Thoracic aorta (tissue), 2 donors: ENCODE data around the gene CFAP46. TPM values are rescaled to one million over a fixed set of nuclear protein-coding genes. Genes with fewer than 3 reads are reported as not detected.

ENCODE experiments used
- ATAC-seq: fragments of 150-250 bp; one replicate; pipeline ENCODE4 v1.8.0; 2017; ENCODE audit warnings: low read depth; ENCODE audit not compliant: insufficient number of reproducible peaks, low FRiP score
- DNase-seq: peaks from one replicate; pipeline ENCODE4 v3.0.0-alpha.2; 2020; ENCODE audit warnings: low spot score
- H3K27ac ChIP-seq, 2 donors: fragments of 200-600 bp; sonication (generic); 1 replicate in 1 of 2; 2 replicates in 1 of 2; pipeline ENCODE4 v1.5.1; 2016; ENCODE audit warnings: mild to moderate bottlenecking in 2 of 2, moderate library complexity in 2 of 2
- H3K27me3 ChIP-seq: fragments of 200-600 bp; sonication (generic); replicated peaks from 2 replicates; pipeline ENCODE4 v1.6.0; 2016; ENCODE audit warnings: mild to moderate bottlenecking; ENCODE audit not compliant: insufficient read depth
- H3K36me3 ChIP-seq: fragments of 200-600 bp; sonication (generic); one replicate; pipeline ENCODE4 v1.5.1; 2016
- H3K4me1 ChIP-seq, 2 donors: fragments of 200-600 bp; sonication (generic); 1 replicate in 1 of 2; 2 replicates in 1 of 2; pipeline versions ENCODE4 v1.5.1 to v1.6.0; 2016; ENCODE audit warnings: low read depth in 2 of 2, mild to moderate bottlenecking in 1 of 2; ENCODE audit not compliant: control insufficient read depth in 1 of 2
- H3K4me3 ChIP-seq: fragments of 200-600 bp; sonication (generic); 2 replicates; pipeline ENCODE4 v1.5.1; 2016; ENCODE audit warnings: mild to moderate bottlenecking
- H3K9me3 ChIP-seq: fragments of 200-600 bp; sonication (generic); 2 replicates; pipeline ENCODE4 v1.5.1; 2016
- total RNA-seq, 2 donors: library from RNA; depleted of rRNA; stranded (reverse); fragments of >200 nt; gene quantifications; one replicate each; pipeline versions ENCODE4 v1.1.0 to v1.2.3, GENCODE V29; 2016
- TF ChIP-seq, protein P1 (sequence below): fragments of 200-600 bp; sonication (generic); IDR thresholded peaks from one replicate; pipeline ENCODE4 v1.5.1; 2019; ENCODE audit warnings: antibody characterized with exemption

Gene CFAP46
- total RNA-seq, 2 donors from 2014 or later: not detected

DNA sequence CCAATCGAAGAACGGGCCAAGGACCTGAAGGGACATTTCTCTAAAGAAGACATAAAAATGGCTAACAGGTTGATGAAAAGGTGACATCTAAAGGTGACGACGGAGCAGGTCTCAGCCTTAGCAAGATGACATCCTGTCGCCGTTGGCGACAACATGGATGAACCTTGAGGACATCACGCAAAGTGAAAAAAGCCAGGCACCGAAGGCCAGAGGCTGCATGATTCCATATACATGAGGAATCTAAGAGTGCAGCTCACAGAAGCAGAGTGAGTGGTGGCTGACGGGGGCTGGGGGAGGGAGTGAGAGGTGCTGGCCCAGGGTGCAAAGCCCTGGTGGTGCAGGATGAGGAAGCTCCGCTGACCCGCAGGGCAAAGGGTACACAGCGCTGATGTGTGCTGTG, 122.3 kb downstream of the CFAP46 start:
- DNase-seq (no peak), ATAC-seq (no peak)
- no peak overlapping the region for H3K27ac ChIP-seq
- TF ChIP-seq, protein P1, sequence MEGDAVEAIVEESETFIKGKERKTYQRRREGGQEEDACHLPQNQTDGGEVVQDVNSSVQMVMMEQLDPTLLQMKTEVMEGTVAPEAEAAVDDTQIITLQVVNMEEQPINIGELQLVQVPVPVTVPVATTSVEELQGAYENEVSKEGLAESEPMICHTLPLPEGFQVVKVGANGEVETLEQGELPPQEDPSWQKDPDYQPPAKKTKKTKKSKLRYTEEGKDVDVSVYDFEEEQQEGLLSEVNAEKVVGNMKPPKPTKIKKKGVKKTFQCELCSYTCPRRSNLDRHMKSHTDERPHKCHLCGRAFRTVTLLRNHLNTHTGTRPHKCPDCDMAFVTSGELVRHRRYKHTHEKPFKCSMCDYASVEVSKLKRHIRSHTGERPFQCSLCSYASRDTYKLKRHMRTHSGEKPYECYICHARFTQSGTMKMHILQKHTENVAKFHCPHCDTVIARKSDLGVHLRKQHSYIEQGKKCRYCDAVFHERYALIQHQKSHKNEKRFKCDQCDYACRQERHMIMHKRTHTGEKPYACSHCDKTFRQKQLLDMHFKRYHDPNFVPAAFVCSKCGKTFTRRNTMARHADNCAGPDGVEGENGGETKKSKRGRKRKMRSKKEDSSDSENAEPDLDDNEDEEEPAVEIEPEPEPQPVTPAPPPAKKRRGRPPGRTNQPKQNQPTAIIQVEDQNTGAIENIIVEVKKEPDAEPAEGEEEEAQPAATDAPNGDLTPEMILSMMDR: no peak
- no peaks in the 10 kb centered on the region for H3K27me3 ChIP-seq
- no peaks in the 10 kb centered on the region for H3K4me1 ChIP-seq
- H3K4me3 ChIP-seq: no peak overlapping the region
- no peaks in the 10 kb centered on the region for H3K9me3 ChIP-seq
- H3K36me3 ChIP-seq: no peaks in the 10 kb centered on the region

DNA sequence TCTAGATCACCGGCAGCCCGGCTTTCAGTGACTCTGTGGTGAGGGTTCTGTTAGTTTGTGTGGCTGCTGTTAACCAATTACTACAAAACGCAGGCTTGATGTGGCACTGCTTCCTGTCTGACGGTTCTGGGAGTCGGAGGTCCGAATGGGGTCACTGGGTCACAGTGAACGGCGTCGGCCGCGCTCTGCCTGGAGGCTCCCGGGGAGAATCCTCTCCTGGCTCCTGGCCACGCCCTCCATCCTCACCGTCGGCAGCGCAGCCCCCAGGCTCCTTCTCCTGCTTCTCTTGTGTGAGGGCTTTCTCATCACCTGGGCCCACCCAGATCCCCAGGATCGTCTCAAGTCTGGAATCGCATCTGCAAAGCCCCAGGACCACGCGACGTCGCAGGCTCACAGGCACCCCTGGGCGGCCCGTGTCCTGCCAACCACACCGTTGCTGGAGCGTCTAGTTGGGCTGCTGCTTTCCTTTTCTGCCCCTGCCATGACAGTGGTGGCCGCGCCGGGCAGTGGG, 124.6 kb downstream of the CFAP46 start:
- no peak for DNase-seq
- Histone ChIP-seq H3K4me3 (no peak overlapping the region), H3K9me3 (no peaks in the 10 kb centered on the region), H3K4me1 (no peaks in the 10 kb centered on the region), H3K36me3 (no peaks in the 10 kb centered on the region), H3K27me3 (no peaks in the 10 kb centered on the region), H3K27ac (no peak overlapping the region)
- ATAC-seq: no peak
- TF ChIP-seq, protein P1: no peak

DNA sequence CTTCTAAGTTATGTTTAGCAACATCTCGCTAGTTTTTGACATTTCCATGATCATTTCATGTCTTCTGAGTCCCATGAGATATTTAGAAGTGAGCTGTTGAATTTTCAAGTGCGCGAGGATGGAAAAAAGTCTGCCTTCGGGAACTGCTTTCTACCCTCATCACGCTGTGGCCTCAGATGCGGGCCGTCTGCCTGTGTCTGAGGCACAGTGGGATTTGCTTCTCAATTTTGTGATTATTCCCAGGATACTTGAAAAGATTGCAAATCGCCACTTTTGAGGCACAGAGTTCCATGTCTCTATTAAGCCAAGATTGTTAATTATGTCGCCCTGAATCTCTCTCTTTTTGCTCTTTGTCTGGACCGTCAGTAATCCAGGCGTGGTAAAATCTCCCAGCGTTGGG, 125.7 kb downstream of the CFAP46 start:
- TF ChIP-seq, protein P1: no peak
- H3K27me3 ChIP-seq: no peaks in the 10 kb centered on the region

DNA sequence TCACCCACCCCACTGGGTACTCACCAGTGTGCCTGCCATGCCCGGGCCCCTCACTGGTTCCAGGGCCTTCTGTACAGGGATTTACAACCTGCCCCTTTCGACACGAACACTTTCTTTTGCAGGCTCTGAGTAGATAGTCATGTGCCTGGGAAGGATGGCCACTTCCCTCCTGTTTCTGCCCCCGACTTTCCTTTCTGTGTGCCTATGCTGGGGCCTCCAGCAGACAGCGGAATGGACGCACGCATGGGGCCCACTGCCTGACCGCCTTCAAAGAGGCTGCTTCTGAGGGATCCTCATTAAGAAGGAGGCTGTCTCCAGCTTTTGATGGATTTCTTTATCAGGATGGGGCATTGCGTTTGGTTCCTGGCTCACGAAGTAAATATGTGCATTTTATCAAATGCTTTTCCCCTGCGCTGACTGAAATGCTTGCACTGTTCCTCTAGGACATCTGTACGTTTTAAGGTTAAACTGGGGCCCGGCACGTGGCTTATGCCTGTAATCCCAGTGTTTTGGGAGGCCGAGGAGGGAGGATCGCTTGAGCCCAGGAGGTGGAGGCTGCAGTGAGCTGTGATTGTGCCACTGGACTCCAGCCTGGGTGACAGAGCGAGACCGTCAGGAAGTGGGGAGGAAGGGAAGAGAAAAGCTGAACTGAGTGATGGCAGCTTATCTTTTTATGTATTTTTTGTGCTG, 127.1 kb downstream of the CFAP46 start:
- Histone ChIP-seq H3K4me1 (no peaks in the 10 kb centered on the region), H3K27ac (no peak overlapping the region), H3K36me3 (no peaks in the 10 kb centered on the region), H3K4me3 (no peak overlapping the region), H3K9me3 (no peaks in the 10 kb centered on the region), H3K27me3 (no peaks in the 10 kb centered on the region)
- ATAC-seq: no peak
- TF ChIP-seq, protein P1: no peak
- DNase-seq: no peak

More for the DNA sequence above, 125.7 kb downstream of the CFAP46 start:
- ATAC-seq (no peak), DNase-seq (no peak)
- no peaks in the 10 kb centered on the region for H3K36me3 ChIP-seq
- H3K9me3 ChIP-seq: no peaks in the 10 kb centered on the region
- no peaks in the 10 kb centered on the region for H3K4me1 ChIP-seq
- no peak overlapping the region for H3K27ac ChIP-seq
- no peak overlapping the region for H3K4me3 ChIP-seq

DNA sequence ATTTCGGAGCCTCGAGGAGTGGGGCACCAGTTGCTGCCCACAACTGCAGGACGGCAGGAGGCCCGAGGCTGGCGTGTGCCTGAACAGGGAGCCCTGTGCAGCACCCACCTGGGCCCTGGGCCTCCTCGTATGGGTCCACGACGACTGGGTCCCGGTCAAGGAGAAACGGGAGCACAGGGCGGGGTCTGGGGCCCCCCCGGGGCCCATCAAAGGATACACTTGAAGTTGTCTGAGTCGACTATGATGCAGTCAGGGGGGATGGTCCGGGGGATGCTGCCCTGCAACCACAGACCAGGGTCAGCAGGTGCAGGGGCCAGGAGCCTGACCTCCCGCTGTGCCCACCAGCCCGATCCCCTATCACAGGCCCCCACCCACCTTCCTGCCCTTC, 127.9 kb downstream of the CFAP46 start:
- no peaks in the 10 kb centered on the region for H3K4me1 ChIP-seq
- ATAC-seq (no peak), DNase-seq (no peak)
- H3K4me3 ChIP-seq: no peak overlapping the region
- H3K27ac ChIP-seq: no peak overlapping the region
- H3K36me3 ChIP-seq: no peaks in the 10 kb centered on the region
- no peaks in the 10 kb centered on the region for H3K27me3 ChIP-seq
- TF ChIP-seq, protein P1: no peak
- H3K9me3 ChIP-seq: no peaks in the 10 kb centered on the region
